Stomach (tissue), 9 donors: ENCODE measurements around the gene TRIM29. TPM values are rescaled to one million over a fixed set of nuclear protein-coding genes. Genes with fewer than 3 reads are reported as not detected.

Experiments used
- DNase-seq, 2 donors: peaks; one replicate each; pipeline versions ENCODE4 v3.0.0 to v3.0.0-alpha.2; 2013 to 2019
- H3K27ac ChIP-seq, 5 donors: fragments of 200-600 bp in 4 of 5; sonication (generic) in 4 of 5; one replicate each; pipeline ENCODE4 v1.5.1; 2013 to 2019; ENCODE audit warnings: mild to moderate bottlenecking in 1 of 5, moderate library complexity in 1 of 5
- H3K27me3 ChIP-seq, 3 donors: fragments of 200-600 bp; sonication (generic); one replicate each; pipeline ENCODE4 v1.5.1; 2017 to 2019; ENCODE audit warnings: mixed run types in 1 of 3
- H3K36me3 ChIP-seq, 4 donors: fragments of 200-600 bp; sonication (generic); 1 replicate in 3 of 4; 2 replicates in 1 of 4; pipeline ENCODE4 v1.5.1; 2016 to 2019
- H3K4me1 ChIP-seq, 4 donors: fragments of 200-600 bp; sonication (generic); one replicate each; pipeline ENCODE4 v1.5.1; 2016 to 2019
- H3K4me3 ChIP-seq, 4 donors: fragments of 200-600 bp; sonication (generic) in 3 of 4; one replicate each; pipeline ENCODE4 v1.5.1; 2016 to 2019; ENCODE audit warnings: mild to moderate bottlenecking in 1 of 4
- H3K9me3 ChIP-seq, 4 donors: fragments of 200-600 bp; sonication (generic); one replicate each; pipeline ENCODE4 v1.5.1; 2016 to 2019
- CTCF ChIP-seq, 7 experiments: fragments of 450-650 bp in 4 of 7; fragments of 200-600 bp in 3 of 7; sonication (generic) in 3 of 7; IDR thresholded peaks; one replicate each; pipeline ENCODE4 v1.5.1; 2016 to 2019; ENCODE audit warnings: antibody characterized with exemption in 7 of 7, control low read depth in 2 of 7, mild to moderate bottlenecking in 1 of 7
- EP300 ChIP-seq: sonication (generic); formaldehyde crosslinking; IDR thresholded peaks from one replicate; pipeline ENCODE4 v1.6.1; 2017; ENCODE audit warnings: antibody characterized with exemption
- POLR2A ChIP-seq, 4 donors: fragments of 450-650 bp; IDR thresholded peaks; one replicate each; pipeline ENCODE4 v1.6.1; 2016; ENCODE audit warnings: antibody characterized with exemption in 4 of 4, control low read depth in 2 of 4, mild to moderate bottlenecking in 1 of 4, moderate library complexity in 1 of 4
- POLR2AphosphoS5 ChIP-seq, 3 donors: sonication (generic); formaldehyde crosslinking; IDR thresholded peaks; one replicate each; pipeline ENCODE4 v1.6.1; 2016; ENCODE audit warnings: antibody characterized with exemption in 3 of 3
- WGBS, 5 donors: extraction: QIAGEN DNeasy Blood & Tissue Kit in 3 of 5; methylation state at CpG; one replicate each; pipeline versions ENCODE4 v1.1.5 to v1.1.7; 2013 to 2018; 5-methylcytosine and 5-hydroxymethylcytosine counted together
- intact Hi-C: fragments of 100-400 bp; cut with DNase I; formaldehyde crosslinking; loops from one replicate; pipeline ENCODE4 v1.15.1; 2023; ENCODE audit warnings: low total_unique reads
- polyA plus RNA-seq, 3 donors: library from polyadenylated mRNA; stranded (reverse); fragments of 200-250 nt; gene quantifications; one replicate each; pipeline ENCODE4 v1.2.3, GENCODE V29; 2013
- total RNA-seq, 5 donors: library from RNA; depleted of rRNA; stranded (reverse); fragments of >200 nt; gene quantifications; one replicate each; pipeline versions ENCODE4 v1.1.0 to v1.2.3, GENCODE V29; 2014 to 2016
- donor health status: healthy with polysubstance abuse.
- donor health status: Bipolar disorder and iron deficiency.
- donor health status: healthy.

TRIM29 gene
- total and polyA plus RNA-seq, 8 donors, result 1.4 to 287 (median 2.2) TPM; not detected in 2

DNA sequence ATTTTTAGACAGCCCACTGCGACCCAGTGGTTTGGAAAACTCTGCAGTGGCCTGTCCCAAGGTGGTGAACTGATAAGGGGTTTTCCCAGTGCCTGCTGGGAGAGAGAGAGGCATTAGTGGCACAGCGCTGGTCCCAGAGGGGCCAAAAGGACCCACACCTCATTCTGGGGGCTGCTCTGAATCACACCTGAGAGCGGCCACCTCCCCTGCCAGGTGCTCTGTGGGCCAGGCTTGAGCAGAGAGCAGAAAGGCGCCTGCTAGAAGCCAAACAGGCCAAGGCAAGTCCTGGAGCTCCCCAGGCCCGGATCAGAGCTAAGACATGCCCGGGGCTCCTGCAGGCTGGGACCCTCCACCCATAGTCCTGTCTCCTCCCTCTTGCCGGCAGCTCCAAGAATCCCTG, 20.9 kb downstream of the TRIM29 start:
- H3K9me3 ChIP-seq, result no peaks in the 10 kb centered on the region
- DNase-seq, result no peak
- H3K27me3 ChIP-seq, result peaks cover 0 to 31% (median 0%) of the 10 kb centered on the region in 3 donors
- H3K36me3 ChIP-seq, result no peaks in the 10 kb centered on the region
- H3K27ac ChIP-seq, result no peak overlapping the region
- WGBS, 5 donors, result 74 to 87% (median 77%) methylated on average over 6 to 7 of the region's 7 CpGs
- no peak overlapping the region for H3K4me3 ChIP-seq
- intact Hi-C loops, result no loop called here
- H3K4me1 ChIP-seq, result no peaks in the 10 kb centered on the region
- TF ChIP-seq EP300 (no peak), POLR2A (IDR thresholded peaks at IDR 0.05) (no peak), CTCF (IDR thresholded peaks at IDR 0.05) (no peak), POLR2AphosphoS5 (IDR thresholded peaks at IDR 0.05) (no peak)

- no peaks in the 10 kb centered on the region for H3K9me3 ChIP-seq
- intact Hi-C loops, result no loop called here
- 62 to 76% (median 64%) methylated on average over 10 to 20 of the region's 20 CpGs for WGBS, 5 donors
Observed at GRCh38 chr11:120115272-120116000, 22.5 kb downstream of the TRIM29 start.

DNA sequence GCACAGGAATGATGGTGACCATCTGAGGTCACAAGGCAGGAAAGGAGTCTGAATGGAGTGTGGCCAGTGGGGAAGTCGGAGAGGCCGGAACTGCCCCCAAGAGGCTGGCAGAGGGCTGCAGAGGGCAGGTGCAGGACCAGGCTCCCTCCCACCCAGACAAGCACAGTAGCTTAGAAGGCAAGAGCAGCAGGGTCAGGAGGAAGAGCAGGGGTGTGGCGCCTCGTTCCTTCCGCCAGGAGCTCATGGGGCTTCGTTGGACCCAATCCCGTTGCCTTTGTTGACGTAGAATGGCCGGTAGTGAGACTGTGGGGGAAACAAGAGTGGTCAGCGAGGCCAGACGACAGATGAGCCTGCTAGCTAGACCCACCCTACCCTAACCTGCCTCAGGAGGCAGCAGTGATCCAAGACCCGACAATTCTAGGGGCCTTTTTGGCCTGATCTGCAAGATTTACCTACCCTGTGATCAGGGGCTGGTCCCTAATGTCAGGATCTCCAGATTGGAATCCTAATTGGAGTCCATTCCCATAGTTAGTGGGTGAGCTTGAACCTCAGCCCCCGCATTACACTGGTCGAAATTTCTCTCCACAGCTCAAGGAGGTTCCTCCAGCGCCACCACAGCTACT, 25.6 kb downstream of the TRIM29 start:
- 70 to 80% (median 79%) methylated on average over 15 of the region's 15 CpGs for WGBS, 5 donors
- Histone ChIP-seq H3K4me3 (no peak overlapping the region), H3K36me3 (no peaks in the 10 kb centered on the region), H3K27me3 (peaks cover 0 to 35% (median 6%) of the 10 kb centered on the region in 3 donors), H3K27ac (no peak overlapping the region), H3K9me3 (no peaks in the 10 kb centered on the region), H3K4me1 (no peaks in the 10 kb centered on the region)
- intact Hi-C loops, result no loop called here
- DNase-seq, result no peak
- no peak for TF ChIP-seq POLR2A (IDR thresholded peaks at IDR 0.05)

More at GRCh38 chr11:120115272-120116000, 22.5 kb downstream of the TRIM29 start:
- DNase-seq, result no peak
- Histone ChIP-seq H3K27me3 (peaks cover 0 to 27% (median 0%) of the 10 kb centered on the region in 3 donors), H3K36me3 (no peaks in the 10 kb centered on the region), H3K27ac (no peak overlapping the region), H3K4me1 (no peaks in the 10 kb centered on the region), H3K4me3 (no peak overlapping the region)
- TF ChIP-seq POLR2AphosphoS5 (IDR thresholded peaks at IDR 0.05) (no peak), POLR2A (IDR thresholded peaks at IDR 0.05) (no peak), EP300 (no peak), CTCF (IDR thresholded peaks at IDR 0.05) (no peak)

DNA sequence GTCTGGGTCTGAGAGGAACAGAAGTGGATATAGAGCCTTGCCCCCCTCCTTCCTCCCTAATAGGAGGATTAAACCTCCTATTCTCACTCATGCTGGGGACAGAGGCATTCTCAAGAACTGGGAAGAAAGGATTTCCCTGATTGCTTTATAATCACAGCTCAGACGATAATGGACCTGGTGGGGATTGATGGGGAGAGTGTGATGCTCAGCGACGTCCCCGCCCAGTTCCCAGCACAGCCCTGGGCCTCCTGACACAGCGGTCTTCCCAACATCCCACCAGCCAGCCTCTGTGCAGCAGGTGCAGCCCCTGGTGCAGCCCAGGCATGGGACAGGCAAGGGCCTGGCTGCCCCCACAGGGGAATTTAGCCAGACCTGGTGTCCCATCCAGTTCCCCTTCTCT, 28.4 kb downstream of the TRIM29 start:
- WGBS, 5 donors, result 83 to 100% (median 85%) methylated on average over 1 to 5 of the region's 5 CpGs
- H3K27me3 ChIP-seq, result peaks cover 0 to 47% (median 6%) of the 10 kb centered on the region in 3 donors

More for the DNA sequence above, 28.4 kb downstream of the TRIM29 start:
- no peak overlapping the region for H3K27ac ChIP-seq
- H3K4me1 ChIP-seq, result no peaks in the 10 kb centered on the region
- no peaks in the 10 kb centered on the region for H3K9me3 ChIP-seq
- intact Hi-C loops, result loop anchor here (10.0 kb wide), 1 partner anchor 625 kb away; no protein-coding TSS in a partner anchor
- no peak for DNase-seq
- no peaks in the 10 kb centered on the region for H3K36me3 ChIP-seq
- TF ChIP-seq EP300 (no peak), CTCF (IDR thresholded peaks at IDR 0.05) (no peak), POLR2AphosphoS5 (IDR thresholded peaks at IDR 0.05) (no peak), POLR2A (IDR thresholded peaks at IDR 0.05) (no peak)
- no peak overlapping the region for H3K4me3 ChIP-seq
